ENCODE results near the gene TRAIP.

The TRAIP gene

DNA sequence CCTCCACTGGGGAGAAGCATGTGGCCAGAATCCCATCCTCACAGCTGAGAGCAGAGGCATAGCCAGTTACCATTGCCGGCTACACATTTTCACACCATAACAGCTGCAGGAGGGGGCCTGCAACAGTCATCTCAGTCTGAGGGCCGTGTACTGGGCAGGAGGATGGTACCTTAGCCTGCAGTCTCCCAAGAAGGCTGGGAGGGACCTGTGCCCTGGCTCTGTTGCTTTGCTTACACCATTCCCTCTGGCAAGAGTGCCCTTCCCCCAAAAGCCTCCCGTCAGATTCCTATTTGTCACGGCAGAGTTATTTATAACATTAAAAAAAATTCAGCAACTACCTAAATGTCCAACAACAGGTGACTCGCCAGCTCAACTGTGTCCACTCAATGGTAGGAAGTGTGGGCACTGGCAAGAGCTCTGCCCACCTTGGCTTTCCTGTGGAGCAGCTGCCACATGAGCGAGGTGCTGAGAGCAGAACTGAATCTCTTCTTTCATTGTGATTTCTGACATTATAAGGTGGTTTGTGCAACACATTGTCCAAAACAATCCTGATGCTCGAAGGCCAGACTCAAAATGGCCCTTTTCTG is 8.9 kb upstream of the TRAIP start:
- TF ChIP-seq, protein P1, sequence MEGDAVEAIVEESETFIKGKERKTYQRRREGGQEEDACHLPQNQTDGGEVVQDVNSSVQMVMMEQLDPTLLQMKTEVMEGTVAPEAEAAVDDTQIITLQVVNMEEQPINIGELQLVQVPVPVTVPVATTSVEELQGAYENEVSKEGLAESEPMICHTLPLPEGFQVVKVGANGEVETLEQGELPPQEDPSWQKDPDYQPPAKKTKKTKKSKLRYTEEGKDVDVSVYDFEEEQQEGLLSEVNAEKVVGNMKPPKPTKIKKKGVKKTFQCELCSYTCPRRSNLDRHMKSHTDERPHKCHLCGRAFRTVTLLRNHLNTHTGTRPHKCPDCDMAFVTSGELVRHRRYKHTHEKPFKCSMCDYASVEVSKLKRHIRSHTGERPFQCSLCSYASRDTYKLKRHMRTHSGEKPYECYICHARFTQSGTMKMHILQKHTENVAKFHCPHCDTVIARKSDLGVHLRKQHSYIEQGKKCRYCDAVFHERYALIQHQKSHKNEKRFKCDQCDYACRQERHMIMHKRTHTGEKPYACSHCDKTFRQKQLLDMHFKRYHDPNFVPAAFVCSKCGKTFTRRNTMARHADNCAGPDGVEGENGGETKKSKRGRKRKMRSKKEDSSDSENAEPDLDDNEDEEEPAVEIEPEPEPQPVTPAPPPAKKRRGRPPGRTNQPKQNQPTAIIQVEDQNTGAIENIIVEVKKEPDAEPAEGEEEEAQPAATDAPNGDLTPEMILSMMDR (IDR thresholded peaks at IDR 0.05; ENCODE audit: insufficient read depth, low read depth, low read length, missing control alignments), result no peak
- no peak for DNase-seq (ENCODE audit: low read depth)
- no peak overlapping the region for H3K4me3 ChIP-seq (ENCODE audit: low read depth, low read length)

DNA sequence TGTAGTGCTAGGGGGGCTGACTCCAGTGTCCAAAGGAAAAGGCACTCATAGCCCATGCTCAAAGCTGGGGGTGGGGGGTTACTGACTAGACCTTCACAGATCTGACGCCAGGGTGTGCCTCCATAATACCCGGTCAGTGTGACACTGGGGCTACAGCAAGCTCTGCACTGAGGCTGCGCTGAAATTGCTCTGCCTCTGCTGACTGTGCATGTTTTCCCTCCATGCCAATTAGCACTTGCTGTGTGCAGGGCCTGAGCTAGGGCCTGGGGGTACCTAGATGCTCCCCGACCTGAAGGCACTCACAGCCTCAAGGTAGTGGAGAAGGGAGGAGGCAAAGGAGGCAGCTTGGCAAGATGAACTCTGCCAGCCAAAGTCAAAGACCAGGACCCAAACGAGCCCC is 8.1 kb upstream of the TRAIP start:
- TF ChIP-seq, protein P1 (IDR thresholded peaks at IDR 0.05; ENCODE audit: insufficient read depth, low read depth, low read length, missing control alignments), result no peak

DNA sequence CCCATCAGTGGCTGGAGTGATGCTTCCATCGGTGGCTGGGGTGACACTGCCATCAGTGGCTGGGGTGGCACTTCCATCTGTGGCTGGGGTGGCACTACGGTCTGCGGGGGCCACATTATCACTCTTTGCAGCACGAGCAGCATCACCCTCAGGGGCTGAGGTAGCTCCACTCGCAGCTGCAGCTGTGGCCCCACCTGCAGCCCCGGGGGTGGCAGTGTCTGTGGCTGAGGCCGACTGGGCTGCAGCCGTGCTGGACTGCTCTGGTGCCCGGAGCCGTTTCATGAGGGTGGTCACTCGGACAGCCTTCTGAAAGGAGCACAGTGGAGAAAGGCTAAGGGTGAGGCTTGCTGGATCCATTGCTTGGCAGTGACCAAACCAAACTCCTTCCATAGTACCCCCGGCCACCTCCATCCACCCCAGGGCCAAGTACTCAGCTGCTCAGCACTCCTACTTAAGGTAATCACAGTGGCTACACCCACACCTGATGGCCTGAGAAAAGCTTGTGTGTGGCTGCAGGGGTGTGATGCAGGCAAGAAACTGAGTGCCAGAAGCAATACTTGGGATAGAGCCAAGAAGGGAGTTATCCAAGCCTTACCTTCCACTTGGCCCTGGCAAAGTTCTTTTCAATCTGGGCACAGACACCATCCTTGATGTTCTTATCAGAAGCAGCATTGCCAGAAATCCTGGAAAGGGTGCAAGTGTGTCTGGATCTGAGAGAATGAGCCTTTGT is 3.4 kb upstream of the TRAIP start:
- TF ChIP-seq, protein P1 (IDR thresholded peaks at IDR 0.05; ENCODE audit: insufficient read depth, low read depth, low read length, missing control alignments), result no peak
- no peak overlapping the region for H3K4me3 ChIP-seq (ENCODE audit: low read depth, low read length)
- no peak for DNase-seq (ENCODE audit: low read depth)

More for the DNA sequence above, 8.1 kb upstream of the TRAIP start:
- H3K4me3 ChIP-seq (ENCODE audit: low read depth, low read length), result no peak overlapping the region
- DNase-seq (ENCODE audit: low read depth), result no peak

DNA sequence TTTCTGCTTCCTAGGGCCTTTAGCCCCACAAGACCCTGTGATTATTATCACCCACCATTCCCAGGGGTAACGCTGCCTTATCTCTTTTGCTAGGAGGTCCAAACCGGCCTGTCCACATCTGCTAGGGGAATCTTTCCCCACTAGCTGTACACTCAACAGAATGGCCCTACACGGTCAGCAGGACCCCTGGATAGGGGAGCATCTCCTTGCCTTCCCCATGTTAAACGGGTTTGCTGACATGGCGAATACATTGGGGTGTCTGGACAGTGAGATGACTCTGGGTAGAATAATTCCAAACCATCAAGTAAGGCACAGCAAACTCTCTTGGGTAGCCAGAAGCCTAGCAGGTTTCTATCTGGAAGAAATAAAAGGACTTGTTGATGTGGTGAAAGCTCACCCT is 702 bp downstream of the TRAIP start:
- peak overlapping the region; percentile 78 for H3K4me3 ChIP-seq (ENCODE audit: low read depth, low read length)
- TF ChIP-seq, protein P1 (IDR thresholded peaks at IDR 0.05; ENCODE audit: insufficient read depth, low read depth, low read length, missing control alignments), result no peak
- DNase-seq (ENCODE audit: low read depth), result no peak

- H3K4me3 ChIP-seq (ENCODE audit: low read depth, low read length), result no peak overlapping the region
- TF ChIP-seq, protein P1 (IDR thresholded peaks at IDR 0.05; ENCODE audit: insufficient read depth, low read depth, low read length, missing control alignments), result no peak
- no peak for DNase-seq (ENCODE audit: low read depth)
Measured at GRCh38 chr3:49845694-49846093, 10.7 kb downstream of the TRAIP start.

GRCh38 chr3:49844464-49845183 is 11.7 kb downstream of the TRAIP start:
- TF ChIP-seq, protein P1 (IDR thresholded peaks at IDR 0.05; ENCODE audit: insufficient read depth, low read depth, low read length, missing control alignments), result no peak

More at GRCh38 chr3:49844464-49845183, 11.7 kb downstream of the TRAIP start:
- no peak overlapping the region for H3K4me3 ChIP-seq (ENCODE audit: low read depth, low read length)
- no peak for DNase-seq (ENCODE audit: low read depth)
